ENCODE data around the gene ADAMTS8.

Gene ADAMTS8

DNA sequence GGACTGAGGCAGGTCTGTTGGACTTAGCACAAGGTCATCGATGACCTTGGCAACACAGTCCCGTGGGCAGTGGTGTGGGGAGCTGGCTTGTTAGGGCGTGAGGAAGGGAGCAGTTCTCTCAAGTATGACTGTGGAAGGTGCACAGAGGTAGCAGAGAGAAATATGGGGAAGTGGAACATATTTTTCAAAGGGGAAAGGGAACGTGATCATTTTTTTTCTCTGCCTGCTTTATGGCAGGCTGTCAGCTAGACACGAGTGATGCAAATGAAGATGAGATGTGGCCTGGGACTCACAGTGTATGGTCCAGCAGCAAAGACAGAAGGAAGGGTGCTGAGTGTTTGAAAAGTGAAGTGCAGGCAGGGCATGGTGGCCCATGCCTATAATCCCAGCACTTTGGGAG lies 30.6 kb downstream of the ADAMTS8 start:
- DNase-seq (ENCODE audit: low read depth, low spot score): no peak

DNA sequence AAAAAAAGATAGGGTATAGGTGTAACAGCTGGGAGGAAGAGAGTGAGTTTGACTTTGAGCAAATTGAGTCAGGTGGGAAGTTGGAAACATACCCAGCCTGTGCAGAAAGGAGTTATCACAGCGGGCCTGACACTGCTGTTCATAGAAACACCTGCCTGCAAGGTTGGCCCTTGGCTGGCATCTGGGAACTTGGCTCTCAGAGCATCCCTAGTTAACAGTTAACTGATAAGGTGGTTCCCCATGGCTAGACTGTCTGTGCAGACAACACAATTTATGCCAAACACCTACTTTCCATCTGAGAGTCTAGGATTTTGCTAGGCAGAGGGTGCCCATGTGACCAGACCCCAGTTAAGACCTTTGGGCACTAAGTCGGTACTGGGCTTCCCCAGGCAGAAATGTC lies 31.4 kb downstream of the ADAMTS8 start:
- DNase-seq (ENCODE audit: low read depth, low spot score): no peak

DNA sequence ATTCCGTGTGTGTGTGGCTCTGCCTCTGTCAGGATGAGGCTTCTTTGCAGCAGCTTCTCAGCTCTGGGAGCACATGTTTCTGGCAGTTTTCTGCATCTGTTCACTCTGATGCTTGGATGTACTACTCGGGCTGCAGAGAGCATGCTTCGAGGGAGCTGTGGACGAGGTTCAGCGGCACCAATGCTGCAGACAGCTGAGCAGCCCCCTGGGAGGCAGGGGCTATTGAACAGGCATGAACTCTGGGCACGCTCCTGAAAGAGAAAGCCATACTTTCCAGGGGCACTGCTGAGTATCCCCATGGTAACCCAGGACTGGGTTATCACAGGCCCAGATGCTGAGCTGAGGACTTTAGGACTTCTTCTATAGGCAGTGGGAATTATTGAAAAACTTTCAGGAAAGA lies 33.8 kb downstream of the ADAMTS8 start:
- DNase-seq (ENCODE audit: low read depth, low spot score): no peak

DNA sequence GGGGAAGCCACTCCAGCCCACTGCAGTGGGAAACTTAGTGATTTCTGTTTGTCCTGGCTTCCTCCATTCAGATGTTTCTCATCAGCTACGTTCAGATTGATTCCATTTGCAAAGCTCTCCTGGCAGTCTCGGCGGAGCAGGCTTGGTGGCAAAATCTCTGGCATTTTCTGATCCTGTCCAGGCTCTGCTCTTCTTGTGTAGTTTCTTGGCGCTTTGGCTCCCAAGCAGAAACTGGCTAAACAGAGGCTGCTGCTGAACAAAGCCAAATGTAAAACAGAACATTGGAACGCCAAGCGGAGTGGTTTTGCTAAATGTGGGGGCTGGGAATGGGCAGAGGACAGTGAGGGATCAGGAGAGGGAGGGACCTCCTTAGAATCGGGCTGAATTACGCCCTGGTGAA lies 36.7 kb downstream of the ADAMTS8 start:
- no peak for DNase-seq (ENCODE audit: low read depth, low spot score)

DNA sequence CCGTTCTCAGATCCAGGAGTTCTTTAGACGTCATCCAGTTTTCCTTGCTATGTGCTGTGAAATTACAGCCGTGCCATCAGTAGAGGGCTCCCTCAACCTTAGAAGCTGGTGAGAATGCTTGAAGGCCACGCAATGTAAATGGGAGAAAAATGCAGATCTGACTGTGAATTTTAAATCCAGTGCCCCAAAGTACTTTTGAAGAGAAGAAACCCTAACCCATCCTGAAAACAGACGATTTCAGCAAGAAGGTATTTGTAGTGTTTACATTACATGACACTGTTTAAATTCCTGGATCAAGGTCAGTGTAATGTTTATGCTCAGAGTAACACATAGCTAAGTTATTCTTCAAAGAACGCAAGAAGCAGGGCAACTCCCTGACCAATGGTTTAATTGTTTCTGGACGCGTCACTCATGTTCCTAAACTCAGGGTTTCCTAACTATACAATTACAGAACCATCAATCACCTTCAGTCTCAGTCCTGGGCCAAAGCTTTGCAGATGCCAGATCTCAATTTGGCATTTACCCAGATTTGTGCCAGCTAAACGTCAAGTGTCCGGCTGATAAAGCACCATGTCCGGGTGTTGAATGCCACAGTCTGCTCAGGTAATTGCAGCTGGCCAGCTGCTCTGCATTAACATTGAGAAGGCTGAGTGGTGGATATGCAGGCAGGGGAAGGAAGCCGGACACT lies 38.2 kb downstream of the ADAMTS8 start:
- DNase-seq (ENCODE audit: low read depth, low spot score): no peak

DNA sequence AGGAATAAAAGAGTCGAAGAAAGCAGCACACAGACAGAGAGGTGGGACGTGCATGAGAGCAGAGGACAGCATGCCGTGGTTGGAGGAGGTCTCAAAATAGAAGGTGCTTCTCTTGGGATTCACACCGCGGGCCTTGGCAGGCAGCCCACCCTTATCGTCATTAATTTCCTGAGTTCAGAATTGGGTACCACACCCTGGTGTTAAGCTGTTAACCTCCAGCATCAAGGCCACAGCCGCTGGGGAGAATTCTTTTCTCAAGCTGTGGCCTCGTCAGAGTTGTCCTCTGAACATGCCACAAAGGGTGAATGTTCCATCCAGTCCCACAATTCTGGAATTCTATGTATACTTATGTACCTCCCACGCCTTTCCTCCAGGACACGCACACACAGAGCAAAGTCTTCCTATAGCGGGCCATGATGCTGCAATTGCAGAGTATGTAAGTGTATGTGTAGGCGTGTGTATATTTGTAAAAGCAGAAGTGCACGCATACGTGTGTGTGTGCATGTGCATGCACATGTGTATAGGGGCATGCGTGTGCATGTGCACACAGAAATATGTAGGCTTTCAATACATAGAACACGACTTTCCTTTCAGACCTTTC lies 39.0 kb downstream of the ADAMTS8 start:
- DNase-seq (ENCODE audit: low read depth, low spot score): no peak

DNA sequence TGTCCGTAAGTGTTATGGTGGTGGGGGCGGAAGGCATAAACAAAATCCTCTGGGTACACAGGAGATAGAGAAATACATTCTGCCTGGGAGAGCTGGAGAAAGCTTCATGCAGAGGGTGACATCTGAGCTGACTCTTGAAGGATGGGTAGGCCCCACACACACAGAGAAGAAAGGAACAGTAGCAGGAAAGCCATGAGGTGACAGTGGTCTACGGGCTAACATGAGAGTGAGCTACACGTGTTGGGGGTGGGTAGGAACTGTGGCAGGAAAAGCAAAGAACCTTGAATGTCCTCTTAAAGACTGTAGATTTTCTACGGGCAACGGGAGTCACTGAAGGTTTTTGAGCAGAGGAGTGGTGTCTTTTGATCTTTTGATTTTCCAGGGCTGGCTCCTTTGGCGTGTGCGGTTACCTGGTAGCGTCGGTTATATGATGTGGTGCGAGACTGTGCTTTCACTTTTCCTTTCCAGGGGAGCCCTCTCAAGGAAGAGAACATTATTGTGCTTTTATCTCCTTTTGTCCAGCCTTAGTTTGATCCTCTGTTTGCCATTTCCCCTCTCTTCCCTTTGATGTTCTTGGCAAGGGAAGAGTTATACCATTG lies 39.7 kb downstream of the ADAMTS8 start:
- DNase-seq (ENCODE audit: low read depth, low spot score): no peak

DNA sequence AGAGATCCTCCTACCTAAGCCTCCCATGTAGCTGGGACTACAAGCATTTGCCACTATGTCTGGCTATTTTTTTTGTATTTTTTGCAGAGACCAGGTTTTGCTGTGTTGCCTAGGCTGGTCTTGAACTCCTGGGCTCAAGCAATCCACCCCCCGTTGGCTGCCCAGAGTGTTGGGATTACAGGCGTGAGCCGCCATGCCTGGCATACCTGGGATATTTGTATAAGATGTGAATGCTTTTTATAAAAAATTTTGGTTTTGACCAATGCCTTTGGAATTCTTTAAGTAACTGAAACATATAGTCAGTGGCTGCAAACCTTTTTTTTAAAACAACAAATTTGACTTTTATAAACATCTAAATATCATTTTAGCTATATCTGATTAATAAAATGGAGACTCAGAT lies 42.4 kb downstream of the ADAMTS8 start:
- DNase-seq (ENCODE audit: low read depth, low spot score): no peak

DNA sequence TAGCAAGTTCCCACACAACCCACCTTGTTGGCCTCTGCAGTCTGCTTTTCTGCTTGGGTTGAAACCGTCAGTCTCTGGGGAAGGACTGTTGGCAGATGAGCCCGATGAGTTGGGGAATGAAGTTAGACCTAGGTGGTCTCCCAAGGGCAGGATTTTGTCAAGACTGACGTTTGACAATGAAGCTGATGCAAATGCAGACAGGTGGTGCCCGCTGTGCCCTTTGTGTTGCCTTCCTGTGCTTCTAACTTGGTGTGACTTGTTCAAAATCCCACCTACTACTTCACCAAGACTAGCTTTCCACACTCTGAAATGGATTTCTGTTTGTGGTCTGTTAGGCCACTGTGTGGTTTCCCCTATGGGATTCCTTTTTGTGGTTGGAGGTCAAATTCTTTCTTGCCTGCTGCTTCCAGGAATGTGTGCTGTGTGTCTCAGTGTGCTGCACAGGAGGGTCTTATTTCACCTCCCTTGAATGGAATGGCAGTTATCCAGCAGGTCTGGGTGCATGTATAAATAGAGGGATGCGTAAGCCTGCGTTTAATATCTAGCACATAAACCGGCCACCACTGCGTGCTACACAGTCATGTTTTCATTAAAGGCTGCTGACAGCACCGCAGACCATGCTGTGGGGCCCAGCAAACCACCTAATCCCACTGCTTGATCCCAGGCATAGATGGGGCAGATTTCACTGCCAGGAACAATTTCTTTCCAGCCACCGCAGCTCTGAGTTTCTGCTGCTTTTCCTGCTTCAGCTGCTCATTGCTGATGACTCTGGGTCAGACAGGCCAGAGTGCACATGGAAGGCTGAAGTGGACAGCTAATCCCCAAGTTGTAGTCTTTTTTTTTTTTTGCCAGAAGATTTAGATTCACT lies 44.8 kb downstream of the ADAMTS8 start:
- no peak for DNase-seq (ENCODE audit: low read depth, low spot score)

DNA sequence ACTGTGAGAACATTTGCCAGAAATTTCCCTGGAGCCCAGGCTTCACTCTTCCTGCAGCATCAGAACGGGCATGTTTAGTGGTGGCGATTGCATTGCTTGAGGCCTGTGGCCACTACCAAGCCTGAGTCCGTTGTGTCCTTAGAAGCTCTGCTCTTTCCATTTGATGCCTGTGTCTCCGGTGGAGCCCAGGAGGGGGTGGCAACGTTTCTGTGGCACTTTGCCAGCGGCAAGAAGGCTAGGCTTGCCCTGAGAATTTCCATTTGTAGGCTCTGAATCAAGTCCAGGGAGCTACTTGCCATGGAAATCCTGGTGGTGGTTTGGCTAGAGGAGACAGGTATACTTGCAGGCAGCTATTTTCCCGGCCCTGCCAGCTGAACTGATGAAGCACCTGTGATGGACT lies 47.1 kb downstream of the ADAMTS8 start:
- no peak for DNase-seq (ENCODE audit: low read depth, low spot score)

DNA sequence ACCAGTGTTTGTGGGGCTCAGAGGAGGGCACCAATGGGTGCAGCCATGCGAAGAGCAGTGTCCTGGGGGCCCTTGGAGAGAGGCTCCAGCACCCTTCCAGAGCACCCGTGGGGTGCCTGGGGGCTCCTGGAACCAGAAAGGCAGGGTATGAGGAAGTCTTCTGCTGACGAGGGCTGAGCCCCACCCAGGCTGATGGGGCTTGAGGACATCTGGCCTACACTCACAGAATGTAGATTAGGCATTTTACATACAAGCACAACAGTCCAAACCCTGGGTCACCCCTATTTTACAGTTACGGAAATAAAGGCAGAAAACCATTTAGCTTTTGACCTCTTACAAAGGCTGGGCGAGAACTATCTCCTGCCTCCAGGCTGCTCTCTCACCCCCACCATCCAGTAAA lies 47.6 kb downstream of the ADAMTS8 start:
- DNase-seq (ENCODE audit: low read depth, low spot score): no peak

DNA sequence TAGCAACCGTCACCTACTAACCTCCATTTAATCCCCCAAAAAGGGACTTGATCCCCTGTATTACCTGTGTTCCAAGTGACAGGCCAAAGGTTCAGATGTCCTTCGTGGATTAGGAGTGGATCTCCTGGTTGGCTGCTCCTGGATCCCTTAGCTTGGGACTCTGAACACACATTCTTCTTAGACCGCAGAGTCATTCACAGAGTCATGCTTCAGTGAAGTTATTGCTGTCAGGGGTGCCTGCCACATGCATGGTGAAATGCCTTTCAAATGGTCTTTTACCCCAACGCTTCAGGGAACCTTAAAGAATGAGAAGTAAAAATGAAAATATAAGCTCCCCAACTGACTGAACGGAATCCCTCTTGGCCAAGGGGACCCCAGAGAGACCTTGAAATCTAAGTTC lies 49.1 kb downstream of the ADAMTS8 start:
- DNase-seq (ENCODE audit: low read depth, low spot score): no peak

DNA sequence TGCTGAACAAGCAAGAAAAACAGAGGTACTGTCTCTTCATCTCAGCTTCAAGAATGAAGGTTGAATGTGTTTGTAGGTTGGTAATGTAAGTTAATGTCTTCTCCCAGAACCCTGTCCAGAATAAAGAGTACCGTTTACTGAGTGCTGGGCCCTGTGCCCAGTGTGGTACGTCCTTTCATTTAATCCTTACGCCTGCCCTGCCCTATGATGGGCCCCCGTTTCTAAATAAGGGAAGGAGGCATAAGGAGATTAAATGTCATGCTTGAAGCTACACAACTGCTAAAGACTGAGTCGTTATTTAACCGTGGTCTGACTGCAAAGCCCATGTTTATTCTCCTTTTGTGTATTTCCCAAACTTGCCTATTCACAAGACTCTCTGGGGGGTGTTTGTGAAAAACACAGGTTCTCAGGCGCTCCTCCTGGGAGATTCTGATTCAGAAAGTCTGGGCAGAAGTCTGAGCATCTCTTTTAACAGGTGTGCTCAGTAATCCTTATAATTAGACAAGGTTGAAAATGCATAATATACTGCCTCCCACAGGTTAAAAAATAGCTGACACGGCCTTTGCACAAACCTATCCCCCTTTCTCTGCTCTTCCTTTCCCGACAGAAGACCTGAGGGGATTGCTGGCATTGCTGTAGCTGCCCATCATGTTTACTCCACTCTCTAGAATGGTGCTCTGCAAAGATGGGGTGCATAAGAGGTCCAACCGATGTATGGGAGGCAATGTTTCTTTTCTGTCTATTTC lies 57.4 kb downstream of the ADAMTS8 start:
- no peak for DNase-seq (ENCODE audit: low read depth, low spot score)

DNA sequence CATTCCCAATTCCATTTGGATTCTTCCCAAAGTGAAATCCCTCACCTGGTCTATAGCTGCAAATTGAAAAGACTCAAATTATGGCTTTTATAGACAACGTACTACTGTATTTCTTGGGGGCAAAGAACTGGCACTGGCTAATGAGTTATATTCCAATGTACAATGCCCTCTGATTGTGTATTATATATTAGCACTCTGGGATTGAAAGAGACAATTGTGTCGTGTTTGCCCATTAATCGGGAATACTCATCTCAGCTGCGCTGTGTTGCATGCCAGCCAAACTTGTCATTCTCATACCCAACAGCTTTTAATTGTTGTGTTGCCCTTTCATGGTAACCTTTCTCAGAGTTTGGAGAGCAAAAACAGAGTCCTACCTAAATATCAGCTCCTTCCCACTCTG lies 58.7 kb downstream of the ADAMTS8 start:
- DNase-seq (ENCODE audit: low read depth, low spot score): no peak

DNA sequence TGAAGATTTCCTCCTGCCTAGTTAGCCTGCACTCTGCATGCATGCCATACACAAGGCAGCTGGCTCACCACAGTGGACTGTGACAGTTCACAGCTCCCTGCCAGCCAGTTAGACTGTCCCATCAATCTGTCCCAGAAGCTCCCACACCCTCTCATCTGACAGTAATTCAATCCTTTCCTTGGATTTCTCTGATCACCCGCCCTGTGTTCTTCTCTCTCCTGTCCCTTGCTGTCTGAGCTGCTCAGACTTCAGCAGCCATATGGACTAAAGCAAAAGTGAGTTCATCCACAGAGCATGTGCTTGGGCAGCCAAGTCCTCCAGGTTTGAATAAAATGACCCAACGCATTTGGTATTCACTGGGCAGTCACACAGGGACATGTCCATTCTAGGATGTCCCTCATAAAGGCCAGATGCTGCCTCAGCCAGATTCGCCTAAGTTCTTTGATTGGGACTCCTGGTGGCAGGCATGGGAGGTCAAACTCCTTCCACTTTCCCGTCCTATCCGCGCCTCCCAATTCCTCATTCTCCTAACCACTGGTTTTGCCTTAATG lies 59.2 kb downstream of the ADAMTS8 start:
- no peak for DNase-seq (ENCODE audit: low read depth, low spot score)

DNA sequence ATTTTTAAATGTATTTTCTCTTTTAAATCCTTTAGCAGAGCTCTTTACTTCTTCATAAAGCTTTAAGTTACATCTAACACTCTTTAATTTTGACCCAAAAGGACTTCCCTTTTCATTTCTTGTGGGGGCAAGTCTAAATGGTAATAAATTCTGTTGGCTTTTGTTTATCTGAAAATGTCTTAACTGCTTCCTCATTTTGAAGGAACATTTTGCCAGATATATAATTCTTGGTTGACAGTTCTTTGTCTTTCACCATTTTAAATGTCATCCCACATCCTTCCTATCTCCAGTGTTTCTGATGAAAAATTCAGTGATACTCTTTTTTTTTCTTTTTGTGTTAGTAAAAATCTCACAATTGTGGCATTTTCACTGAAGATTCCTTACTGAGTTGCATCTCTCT lies 69.0 kb downstream of the ADAMTS8 start:
- DNase-seq (ENCODE audit: low read depth, low spot score): no peak

DNA sequence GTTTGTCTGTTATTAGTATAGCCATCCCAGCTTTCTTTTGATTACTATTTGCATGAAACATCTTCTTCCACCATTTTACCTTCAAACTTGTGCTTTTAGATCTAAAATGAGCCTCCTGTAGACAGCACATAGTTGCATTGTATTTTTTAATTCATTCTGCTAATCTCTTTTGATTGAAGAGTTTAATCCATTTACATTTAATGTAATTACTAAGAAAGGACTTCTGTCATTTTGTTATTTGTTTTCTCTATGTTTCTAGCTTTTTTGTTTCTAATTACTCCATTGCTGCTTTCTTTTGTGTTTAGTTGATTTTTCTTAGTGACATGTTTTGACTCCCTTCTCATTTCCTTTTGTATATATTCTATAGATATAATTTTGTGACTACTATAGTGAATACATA lies 70.0 kb downstream of the ADAMTS8 start:
- DNase-seq (ENCODE audit: low read depth, low spot score): no peak
